ENCODE data around the gene GPLD1.

Gene GPLD1

GRCh38 chr6:24381476-24382219 is 107.7 kb downstream of the GPLD1 start:
- no peak for DNase-seq (ENCODE audit: low read depth)

GRCh38 chr6:24378473-24379097 is 110.8 kb downstream of the GPLD1 start:
- no peak for DNase-seq (ENCODE audit: low read depth)
